SU-DHL-6 (cell line): ENCODE measurements around the gene GSE1.

Experiments
- H2AFZ ChIP-seq: fragments of 200-600 bp; sonication (generic); 2 replicates; pipeline ENCODE4 v1.6.1; 2014; ENCODE audit warnings: low read depth, mild to moderate bottlenecking, moderate library complexity, mixed read lengths, antibody characterized with exemption, low read length; ENCODE audit not compliant: severe bottlenecking
- H3F3A ChIP-seq: fragments of 200-600 bp; shearing (Covaris generic); 2 replicates; pipeline ENCODE4 v1.6.0; 2016; ENCODE audit warnings: antibody characterized with exemption, mild to moderate bottlenecking; ENCODE audit not compliant: insufficient read depth
- H3K27ac ChIP-seq: fragments of 200-600 bp; sonication (generic); 2 replicates; pipeline ENCODE4 v1.5.1; 2016; ENCODE audit warnings: low read depth, mild to moderate bottlenecking, low read length, moderate library complexity, mixed read lengths
- H3K27me3 ChIP-seq: fragments of 200-600 bp; sonication (generic), shearing (Covaris generic); 2 replicates; pipeline ENCODE4 v1.6.0; 2014; ENCODE audit warnings: mild to moderate bottlenecking, low read length
- H3K36me3 ChIP-seq: fragments of 200-600 bp; sonication (generic); 2 replicates; pipeline ENCODE4 v1.6.1; 2014; ENCODE audit warnings: mild to moderate bottlenecking, low read length, mixed read lengths
- H3K4me2 ChIP-seq: fragments of 300-600, 200-600 bp; shearing (Covaris generic), sonication (generic); 2 replicates; pipeline ENCODE4 v1.6.0; 2014; ENCODE audit warnings: low read length, low read depth, mild to moderate bottlenecking; ENCODE audit not compliant: poor library complexity, severe bottlenecking
- H3K4me3 ChIP-seq: fragments of 200-600 bp; sonication (generic); 2 replicates; pipeline ENCODE4 v1.5.1; 2014; ENCODE audit warnings: antibody characterized with exemption, low read length, mild to moderate bottlenecking, mixed read lengths; ENCODE audit not compliant: insufficient read depth, poor library complexity, severe bottlenecking
- H3K79me2 ChIP-seq: fragments of 200-600 bp; sonication (generic); 2 replicates; pipeline ENCODE4 v1.6.1; 2014; ENCODE audit warnings: mild to moderate bottlenecking, low read length, moderate library complexity; ENCODE audit not compliant: insufficient read depth
- H3K9ac ChIP-seq: fragments of 200-600 bp; sonication (generic); 2 replicates; pipeline ENCODE4 v1.7.0; 2014; ENCODE audit warnings: mild to moderate bottlenecking, low read length
- H3K9me2 ChIP-seq: fragments of 200-600 bp; sonication (generic); replicated peaks from 2 replicates; pipeline ENCODE4 v1.6.1; 2014; ENCODE audit warnings: low read length; ENCODE audit not compliant: insufficient read depth
- H3K9me3 ChIP-seq: fragments of 200-600 bp; sonication (generic); 2 replicates; pipeline ENCODE4 v1.6.1; 2014; ENCODE audit warnings: low read length, mixed read lengths; ENCODE audit not compliant: insufficient read depth
- H4K20me1 ChIP-seq: fragments of 200-600 bp; sonication (generic); 2 replicates; pipeline ENCODE4 v1.6.1; 2014; ENCODE audit warnings: low read depth, mild to moderate bottlenecking, antibody characterized with exemption, low read length, moderate library complexity, mixed read lengths
- EZH2phosphoT487 ChIP-seq: fragments of 200-600 bp; sonication (generic), shearing (Covaris generic); conservative IDR thresholded peaks from 2 replicates; pipeline ENCODE4 v1.6.1; 2018; ENCODE audit warnings: mild to moderate bottlenecking, antibody characterized with exemption, low read length, moderate library complexity, mixed read lengths
- TF ChIP-seq, protein P1 (sequence below): fragments of 200-600 bp; sonication (generic); IDR thresholded peaks from one replicate; pipeline ENCODE4 v1.5.1; 2017; ENCODE audit warnings: antibody characterized with exemption, mild to moderate bottlenecking, low read length, moderate library complexity; ENCODE audit not compliant: insufficient read depth, poor library complexity, severe bottlenecking

The GSE1 gene

DNA sequence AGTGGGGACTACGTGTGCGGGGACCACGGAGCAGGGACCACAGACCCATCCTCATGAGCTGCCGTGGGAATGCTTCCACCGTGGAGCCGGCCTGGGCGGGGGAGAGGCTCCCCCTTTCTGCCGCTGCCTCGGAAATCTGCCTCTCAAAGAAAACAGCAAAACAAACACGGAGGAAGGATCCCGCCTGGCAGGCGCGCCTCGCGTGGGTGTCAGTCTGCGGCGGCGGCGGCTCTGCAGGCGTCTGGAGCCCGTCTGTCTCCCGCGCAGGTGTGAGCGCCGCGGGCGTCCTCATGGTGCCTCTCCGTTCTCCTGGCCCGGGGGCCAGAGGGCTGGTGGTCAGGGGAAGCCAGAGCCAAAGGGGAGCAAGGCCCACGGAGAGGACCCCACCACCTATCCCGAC, 27.5 kb downstream of the GSE1 start:
- H3K27ac ChIP-seq: no peak overlapping the region
- H2AFZ ChIP-seq: no peak overlapping the region
- no peak overlapping the region for H3K9ac ChIP-seq
- TF ChIP-seq EZH2phosphoT487: no peak
- TF ChIP-seq, protein P1, sequence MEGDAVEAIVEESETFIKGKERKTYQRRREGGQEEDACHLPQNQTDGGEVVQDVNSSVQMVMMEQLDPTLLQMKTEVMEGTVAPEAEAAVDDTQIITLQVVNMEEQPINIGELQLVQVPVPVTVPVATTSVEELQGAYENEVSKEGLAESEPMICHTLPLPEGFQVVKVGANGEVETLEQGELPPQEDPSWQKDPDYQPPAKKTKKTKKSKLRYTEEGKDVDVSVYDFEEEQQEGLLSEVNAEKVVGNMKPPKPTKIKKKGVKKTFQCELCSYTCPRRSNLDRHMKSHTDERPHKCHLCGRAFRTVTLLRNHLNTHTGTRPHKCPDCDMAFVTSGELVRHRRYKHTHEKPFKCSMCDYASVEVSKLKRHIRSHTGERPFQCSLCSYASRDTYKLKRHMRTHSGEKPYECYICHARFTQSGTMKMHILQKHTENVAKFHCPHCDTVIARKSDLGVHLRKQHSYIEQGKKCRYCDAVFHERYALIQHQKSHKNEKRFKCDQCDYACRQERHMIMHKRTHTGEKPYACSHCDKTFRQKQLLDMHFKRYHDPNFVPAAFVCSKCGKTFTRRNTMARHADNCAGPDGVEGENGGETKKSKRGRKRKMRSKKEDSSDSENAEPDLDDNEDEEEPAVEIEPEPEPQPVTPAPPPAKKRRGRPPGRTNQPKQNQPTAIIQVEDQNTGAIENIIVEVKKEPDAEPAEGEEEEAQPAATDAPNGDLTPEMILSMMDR: no peak
- no peaks in the 10 kb centered on the region for H3K9me2 ChIP-seq
- no peaks in the 10 kb centered on the region for H3K36me3 ChIP-seq
- no peaks in the 10 kb centered on the region for H3K79me2 ChIP-seq
- no peak overlapping the region for H3K4me2 ChIP-seq
- H3K27me3 ChIP-seq: no peaks in the 10 kb centered on the region
- no peak overlapping the region for H3K4me3 ChIP-seq
- no peaks in the 10 kb centered on the region for H3F3A ChIP-seq
- H3K9me3 ChIP-seq: no peaks in the 10 kb centered on the region
- no peaks in the 10 kb centered on the region for H4K20me1 ChIP-seq

DNA sequence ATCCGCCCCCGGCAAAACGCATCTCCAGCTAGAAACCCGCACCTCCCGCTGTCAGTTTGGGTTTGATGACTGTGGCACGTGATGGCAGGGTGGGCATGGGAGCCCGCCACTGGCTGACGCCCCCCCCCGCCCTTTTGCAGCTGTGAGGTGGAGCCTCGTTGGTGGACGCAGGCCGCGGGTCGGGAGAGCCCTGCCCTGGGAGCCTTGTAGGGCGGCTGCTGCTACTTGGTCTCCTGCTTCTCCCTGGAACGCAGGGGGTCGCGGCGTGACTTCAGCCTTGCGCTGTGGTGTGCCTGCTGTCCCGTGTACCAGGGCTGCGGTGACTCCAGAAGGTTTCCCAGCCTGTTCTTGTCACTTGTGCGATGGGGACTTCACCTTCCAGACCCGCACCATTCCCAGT, 28.2 kb downstream of the GSE1 start:
- Histone ChIP-seq H3K9me2 (no peaks in the 10 kb centered on the region), H3F3A (no peaks in the 10 kb centered on the region), H3K36me3 (no peaks in the 10 kb centered on the region), H3K79me2 (no peaks in the 10 kb centered on the region), H3K27ac (no peak overlapping the region), H2AFZ (no peak overlapping the region), H3K9me3 (no peaks in the 10 kb centered on the region), H3K4me3 (no peak overlapping the region), H3K27me3 (no peaks in the 10 kb centered on the region), H4K20me1 (no peaks in the 10 kb centered on the region), H3K4me2 (no peak overlapping the region), H3K9ac (no peak overlapping the region)
- TF ChIP-seq, protein P1: no peak
- TF ChIP-seq EZH2phosphoT487: no peak

DNA sequence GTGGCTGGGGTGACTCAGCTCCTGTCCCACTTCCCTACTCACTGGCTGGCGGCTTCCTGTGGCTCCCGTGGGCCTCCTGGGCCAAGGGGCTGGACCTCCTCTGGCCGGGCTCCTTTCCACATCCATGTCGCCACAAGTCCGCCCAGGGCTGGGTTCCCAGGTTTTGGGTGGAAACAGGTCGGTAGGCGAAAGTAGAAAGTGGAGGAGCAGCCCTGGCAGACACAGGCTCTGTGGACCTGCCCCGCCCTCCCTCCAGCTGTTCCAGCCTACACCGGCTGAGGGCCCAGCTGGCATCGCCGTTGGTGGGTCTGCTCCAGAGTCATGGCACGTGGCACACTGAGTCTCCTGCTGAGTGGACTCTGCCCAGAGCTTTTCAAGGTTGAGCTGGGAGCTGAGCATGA, 28.7 kb downstream of the GSE1 start:
- Histone ChIP-seq H3K36me3 (no peaks in the 10 kb centered on the region), H3K9me3 (no peaks in the 10 kb centered on the region), H2AFZ (no peak overlapping the region), H3K4me2 (no peak overlapping the region), H3F3A (no peaks in the 10 kb centered on the region), H3K79me2 (no peaks in the 10 kb centered on the region), H4K20me1 (no peaks in the 10 kb centered on the region), H3K4me3 (no peak overlapping the region), H3K27ac (no peak overlapping the region), H3K27me3 (no peaks in the 10 kb centered on the region), H3K9ac (no peak overlapping the region), H3K9me2 (no peaks in the 10 kb centered on the region)
- no peak for TF ChIP-seq EZH2phosphoT487
- TF ChIP-seq, protein P1: no peak
